NCI-H146 treated with DMSO at 0.1 percent for 48 hours (cell line): ENCODE data around the gene SLC36A4.
"Not testable (repeated sequence)": the region's sequence is repeated elsewhere in the genome, so short reads cannot be mapped to it uniquely, and the experiment has no call there.

ENCODE experiments used
- DNase-seq: peaks from one replicate; lab custom pipeline; 2025; ENCODE audit not compliant: unreplicated experiment; lab: John Stamatoyannopoulos, UW

SLC36A4 gene

GRCh38 chr11:93123351-93123898 lies 74.4 kb downstream of the SLC36A4 start:
- DNase-seq: no peak

- no peak for DNase-seq
These were observed 75.1 kb downstream of the SLC36A4 start for GRCh38 chr11:93122535-93123235.

- no peak for DNase-seq
These were observed 79.5 kb downstream of the SLC36A4 start for GRCh38 chr11:93118276-93118675.

- no peak for DNase-seq
These were observed 80.2 kb downstream of the SLC36A4 start for GRCh38 chr11:93117565-93117964.

- no peak for DNase-seq
These were observed 81.0 kb downstream of the SLC36A4 start for GRCh38 chr11:93116641-93117441.

GRCh38 chr11:93114304-93114703 lies 83.5 kb downstream of the SLC36A4 start:
- no peak for DNase-seq

- DNase-seq: no peak
These were observed 84.0 kb downstream of the SLC36A4 start for GRCh38 chr11:93113824-93114223.

GRCh38 chr11:93111147-93111546 lies 86.6 kb downstream of the SLC36A4 start:
- DNase-seq: not testable (repeated sequence)

- DNase-seq: no peak
These were observed 97.6 kb downstream of the SLC36A4 start for GRCh38 chr11:93100211-93100610.

GRCh38 chr11:93099806-93100205 lies 98.0 kb downstream of the SLC36A4 start:
- no peak for DNase-seq
